ENCODE results near the gene NEK10. TPM values are rescaled to one million over a fixed set of nuclear protein-coding genes. Genes with fewer than 3 reads are reported as not detected.

NEK10 gene
- total RNA-seq, 1 donor from 2014 or later: 4.2 TPM

- H3K27me3 Mint-ChIP-seq: no peaks in the 10 kb centered on the region
- H3K4me3 Mint-ChIP-seq: no peak overlapping the region
- H3K4me1 Mint-ChIP-seq (ENCODE audit: unreplicated experiment): no peaks in the 10 kb centered on the region
- no peaks in the 10 kb centered on the region for H3K9me3 Mint-ChIP-seq
- peak; percentile 66 for TF ChIP-seq CTCF (conservative IDR thresholded peaks at IDR 0.05)
- DNase-seq (ENCODE audit: extremely low spot score, unreplicated experiment): no peak
- H3K27ac Mint-ChIP-seq: no peak overlapping the region
- H3K36me3 Mint-ChIP-seq: no peaks in the 10 kb centered on the region
These were observed 90.1 kb downstream of the NEK10 start for GRCh38 chr3:27279123-27279522.

GRCh38 chr3:27278383-27279055 lies 90.7 kb downstream of the NEK10 start:
- Mint-ChIP-seq H3K27me3 (no peaks in the 10 kb centered on the region), H3K4me1 (ENCODE audit: unreplicated experiment) (no peaks in the 10 kb centered on the region), H3K4me3 (no peak overlapping the region), H3K27ac (no peak overlapping the region), H3K9me3 (no peaks in the 10 kb centered on the region), H3K36me3 (no peaks in the 10 kb centered on the region)
- TF ChIP-seq CTCF (conservative IDR thresholded peaks at IDR 0.05): no peak
- no peak for DNase-seq (ENCODE audit: extremely low spot score, unreplicated experiment)

- no peaks in the 10 kb centered on the region for H3K4me1 Mint-ChIP-seq (ENCODE audit: unreplicated experiment)
- peaks cover 4% of the 10 kb centered on the region for H3K36me3 Mint-ChIP-seq
- H3K27ac Mint-ChIP-seq: no peak overlapping the region
- DNase-seq (ENCODE audit: extremely low spot score, unreplicated experiment): no peak
- H3K9me3 Mint-ChIP-seq: no peaks in the 10 kb centered on the region
- no peak overlapping the region for H3K4me3 Mint-ChIP-seq
- no peak for TF ChIP-seq CTCF (conservative IDR thresholded peaks at IDR 0.05)
- no peaks in the 10 kb centered on the region for H3K27me3 Mint-ChIP-seq
These were observed 93.7 kb downstream of the NEK10 start for GRCh38 chr3:27275441-27275990.

GRCh38 chr3:27271890-27272289 lies 97.3 kb downstream of the NEK10 start:
- Mint-ChIP-seq H3K27ac (no peak overlapping the region), H3K9me3 (peaks cover 4% of the 10 kb centered on the region), H3K36me3 (peaks cover 4% of the 10 kb centered on the region), H3K4me1 (ENCODE audit: unreplicated experiment) (no peaks in the 10 kb centered on the region), H3K27me3 (no peaks in the 10 kb centered on the region), H3K4me3 (no peak overlapping the region)
- TF ChIP-seq CTCF (conservative IDR thresholded peaks at IDR 0.05): no peak
- no peak for DNase-seq (ENCODE audit: extremely low spot score, unreplicated experiment)

- peaks cover 4% of the 10 kb centered on the region for H3K9me3 Mint-ChIP-seq
- no peaks in the 10 kb centered on the region for H3K36me3 Mint-ChIP-seq
- no peak overlapping the region for H3K27ac Mint-ChIP-seq
- no peaks in the 10 kb centered on the region for H3K27me3 Mint-ChIP-seq
- no peaks in the 10 kb centered on the region for H3K4me1 Mint-ChIP-seq (ENCODE audit: unreplicated experiment)
- no peak for DNase-seq (ENCODE audit: extremely low spot score, unreplicated experiment)
- no peak overlapping the region for H3K4me3 Mint-ChIP-seq
- TF ChIP-seq CTCF (conservative IDR thresholded peaks at IDR 0.05): no peak
These were observed 114.3 kb downstream of the NEK10 start for GRCh38 chr3:27254896-27255295.

All from type B pancreatic cell (in vitro differentiated cells).